Central memory CD4-positive, alpha-beta T cell (primary cell): ENCODE results near the gene FGFRL1.

Experiments used
- DNase-seq: peaks from one replicate; pipeline ENCODE4 v3.0.0; 2022

The FGFRL1 gene

GRCh38 chr4:1024882-1025545 lies 13.6 kb downstream of the FGFRL1 start:
- no peak for DNase-seq

DNA sequence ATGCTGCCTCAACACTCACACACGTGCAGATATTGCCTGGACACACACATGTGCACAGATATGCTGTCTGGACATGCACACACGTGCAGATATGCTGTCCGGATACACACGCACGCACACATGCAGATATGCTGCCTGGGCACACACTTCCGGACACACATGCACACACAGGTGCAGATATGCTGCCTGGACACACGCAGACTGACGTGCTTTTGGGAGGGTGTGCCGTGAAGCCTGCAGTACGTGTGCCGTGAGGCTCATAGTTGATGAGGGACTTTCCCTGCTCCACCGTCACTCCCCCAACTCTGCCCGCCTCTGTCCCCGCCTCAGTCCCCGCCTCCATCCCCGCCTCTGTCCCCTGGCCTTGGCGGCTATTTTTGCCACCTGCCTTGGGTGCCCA lies 14.7 kb downstream of the FGFRL1 start:
- peak; percentile 19 for DNase-seq

- no peak for DNase-seq
Measured at GRCh38 chr4:1027219-1027914, 15.9 kb downstream of the FGFRL1 start.

GRCh38 chr4:1027915-1028238 lies 16.5 kb downstream of the FGFRL1 start:
- DNase-seq: no peak

DNA sequence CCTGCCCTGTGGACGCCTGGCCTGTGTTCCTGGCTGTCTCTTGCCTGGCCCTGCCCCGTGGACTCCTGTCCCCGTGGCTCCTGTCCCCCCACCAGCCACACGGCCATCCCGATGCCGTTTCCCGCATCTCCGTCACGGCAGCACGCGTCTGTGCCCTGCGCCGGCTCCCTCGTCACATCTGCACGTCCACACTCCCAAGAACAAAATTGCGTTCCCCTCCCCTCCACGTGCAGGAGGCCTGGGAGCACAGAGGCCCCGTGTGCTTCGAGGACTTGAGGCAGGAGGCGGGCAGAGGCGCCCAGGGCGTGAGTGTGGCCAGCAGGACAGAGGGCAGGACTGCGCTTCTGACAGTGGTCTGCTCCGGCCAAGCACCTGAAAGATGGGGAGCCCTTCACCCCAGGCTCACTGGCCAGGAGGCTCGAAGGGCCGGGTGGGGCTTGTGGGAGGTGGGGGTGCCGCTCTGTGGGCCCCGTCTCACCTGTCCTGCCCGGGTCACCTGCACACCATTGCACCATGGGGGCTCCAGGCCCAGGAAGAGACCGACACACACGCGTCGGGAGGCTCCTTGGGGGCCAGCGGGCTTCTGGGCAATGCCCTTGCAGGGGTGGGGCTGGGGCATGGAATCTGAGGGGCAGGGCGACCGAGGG lies 17.3 kb downstream of the FGFRL1 start:
- DNase-seq: no peak

GRCh38 chr4:1029529-1029928 lies 18.1 kb downstream of the FGFRL1 start:
- no peak for DNase-seq

DNA sequence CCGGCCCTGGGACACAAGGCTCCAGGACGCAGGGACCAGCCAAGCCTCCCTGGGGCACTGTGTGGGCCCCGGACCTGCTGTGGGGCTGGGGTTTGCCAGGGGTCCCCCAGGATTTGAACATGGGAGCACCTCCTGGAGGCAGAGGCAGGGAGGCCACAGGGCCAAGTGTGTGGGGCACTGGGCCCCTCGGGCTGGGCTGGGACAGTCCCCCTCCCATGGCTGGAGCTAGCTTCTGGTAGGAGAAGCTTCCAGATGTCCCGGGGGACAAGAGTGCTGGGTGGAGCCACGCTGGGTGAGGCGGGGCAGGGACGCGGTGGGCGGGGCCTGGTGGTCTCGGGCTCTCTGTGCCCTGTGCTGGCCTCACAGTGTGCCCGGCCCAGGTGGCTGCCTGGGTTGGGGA lies 18.6 kb downstream of the FGFRL1 start:
- no peak for DNase-seq

GRCh38 chr4:1030559-1030958 lies 19.1 kb downstream of the FGFRL1 start:
- DNase-seq: no peak

DNA sequence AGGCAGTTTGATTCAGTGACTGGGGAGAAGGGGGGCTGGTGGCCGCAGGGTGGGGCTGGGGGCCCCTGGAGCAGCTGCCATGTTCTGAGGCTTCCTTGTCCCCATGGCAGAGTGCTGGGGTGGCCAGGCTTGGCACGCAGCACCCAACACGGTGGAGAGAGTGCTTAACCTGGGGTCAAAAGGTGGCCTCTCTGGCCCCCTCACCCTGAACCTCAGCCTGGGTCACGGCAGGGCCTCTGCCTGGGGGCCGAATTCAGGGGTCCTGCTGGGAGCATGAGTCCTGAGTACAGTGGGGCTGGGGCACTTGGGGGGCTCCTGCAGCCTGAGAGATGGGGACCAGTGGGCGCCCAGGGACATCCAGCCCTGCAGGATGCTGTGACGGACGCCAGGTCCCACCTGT lies 19.9 kb downstream of the FGFRL1 start:
- no peak for DNase-seq

DNA sequence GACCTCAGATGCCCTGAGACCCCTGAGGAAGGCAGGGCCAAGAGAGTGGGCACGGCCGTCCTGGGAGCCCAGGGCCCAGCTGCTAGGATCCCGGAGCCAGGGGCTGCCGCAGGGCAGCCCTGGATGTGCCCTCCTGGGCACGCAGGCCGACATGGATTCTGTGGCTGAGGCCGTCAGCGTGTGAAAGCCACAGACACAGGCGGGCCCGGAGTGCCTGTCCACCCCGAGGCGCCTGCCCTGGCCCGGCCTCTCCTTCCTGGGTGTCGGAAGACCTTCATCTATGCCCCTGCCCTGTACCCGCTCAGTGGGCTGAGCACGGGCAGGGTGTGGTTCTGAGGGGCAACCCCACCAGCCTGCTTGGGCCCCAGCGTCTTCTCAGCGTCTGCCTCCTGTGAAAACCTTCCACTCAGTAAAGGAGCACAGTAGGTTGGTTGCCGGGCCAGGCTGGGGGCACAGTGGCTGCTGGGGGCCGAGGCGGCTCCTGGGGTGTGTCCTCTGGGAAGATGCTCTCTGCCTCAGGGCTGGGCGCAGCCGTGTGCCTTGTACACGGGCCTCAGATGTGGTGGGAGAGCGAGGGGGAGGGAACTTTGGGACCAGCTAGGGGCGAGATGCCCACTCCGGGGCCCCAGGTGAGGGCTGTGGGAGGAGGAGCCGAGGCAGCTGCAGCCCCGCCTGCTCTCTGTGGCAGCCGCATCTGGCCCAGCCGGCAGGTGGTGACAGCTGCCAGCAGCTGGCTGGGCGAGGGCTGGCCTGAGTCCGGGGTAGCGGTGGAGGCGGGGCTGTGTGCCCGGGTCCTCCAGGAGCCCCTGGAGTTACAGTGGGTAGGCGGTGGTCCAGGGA lies 20.8 kb downstream of the FGFRL1 start:
- no peak for DNase-seq

GRCh38 chr4:1032861-1033260 lies 21.4 kb downstream of the FGFRL1 start:
- no peak for DNase-seq

- no peak for DNase-seq
Measured at GRCh38 chr4:1033840-1034551, 22.6 kb downstream of the FGFRL1 start.

DNA sequence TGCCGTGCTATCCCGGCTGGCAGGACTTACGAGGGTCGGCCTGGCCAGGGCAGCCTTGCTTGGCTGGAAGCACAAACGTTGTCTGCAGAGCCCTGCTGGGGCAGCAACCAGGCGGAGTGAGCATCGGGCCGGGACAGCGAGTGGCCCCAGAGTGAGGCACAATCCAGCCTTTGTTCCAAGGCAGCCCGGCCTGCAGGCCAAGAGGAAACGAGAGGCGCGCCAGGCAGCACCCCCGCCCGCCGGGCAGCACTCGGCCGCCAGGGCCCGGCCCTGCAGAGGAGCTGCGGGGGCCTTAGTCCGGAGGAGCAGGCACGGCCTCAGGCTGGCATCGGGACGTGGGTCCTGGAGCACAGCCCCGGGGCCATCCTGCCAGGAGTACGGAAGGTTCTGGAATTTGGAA lies 24.1 kb downstream of the FGFRL1 start:
- DNase-seq: no peak

DNA sequence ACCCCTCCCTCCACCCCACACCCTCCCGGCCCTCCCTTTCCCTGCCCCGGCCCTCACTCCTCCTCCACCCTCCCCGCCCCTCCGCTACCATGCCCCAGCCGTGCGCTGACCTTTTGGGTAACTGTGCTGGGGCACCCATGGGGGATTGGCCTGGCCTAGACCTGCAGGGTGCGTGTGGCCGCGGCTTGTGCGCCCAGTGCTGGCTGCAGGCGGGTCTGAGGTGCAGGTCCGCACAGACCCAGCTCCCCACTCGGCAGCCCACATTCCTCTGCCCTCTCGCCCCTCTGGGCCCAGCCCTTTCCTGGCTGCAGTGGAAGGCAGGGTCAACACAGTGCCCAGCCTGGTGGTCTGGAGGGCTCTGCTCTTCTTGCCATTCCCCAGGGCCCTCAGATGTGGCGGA lies 24.7 kb downstream of the FGFRL1 start:
- DNase-seq: no peak

DNA sequence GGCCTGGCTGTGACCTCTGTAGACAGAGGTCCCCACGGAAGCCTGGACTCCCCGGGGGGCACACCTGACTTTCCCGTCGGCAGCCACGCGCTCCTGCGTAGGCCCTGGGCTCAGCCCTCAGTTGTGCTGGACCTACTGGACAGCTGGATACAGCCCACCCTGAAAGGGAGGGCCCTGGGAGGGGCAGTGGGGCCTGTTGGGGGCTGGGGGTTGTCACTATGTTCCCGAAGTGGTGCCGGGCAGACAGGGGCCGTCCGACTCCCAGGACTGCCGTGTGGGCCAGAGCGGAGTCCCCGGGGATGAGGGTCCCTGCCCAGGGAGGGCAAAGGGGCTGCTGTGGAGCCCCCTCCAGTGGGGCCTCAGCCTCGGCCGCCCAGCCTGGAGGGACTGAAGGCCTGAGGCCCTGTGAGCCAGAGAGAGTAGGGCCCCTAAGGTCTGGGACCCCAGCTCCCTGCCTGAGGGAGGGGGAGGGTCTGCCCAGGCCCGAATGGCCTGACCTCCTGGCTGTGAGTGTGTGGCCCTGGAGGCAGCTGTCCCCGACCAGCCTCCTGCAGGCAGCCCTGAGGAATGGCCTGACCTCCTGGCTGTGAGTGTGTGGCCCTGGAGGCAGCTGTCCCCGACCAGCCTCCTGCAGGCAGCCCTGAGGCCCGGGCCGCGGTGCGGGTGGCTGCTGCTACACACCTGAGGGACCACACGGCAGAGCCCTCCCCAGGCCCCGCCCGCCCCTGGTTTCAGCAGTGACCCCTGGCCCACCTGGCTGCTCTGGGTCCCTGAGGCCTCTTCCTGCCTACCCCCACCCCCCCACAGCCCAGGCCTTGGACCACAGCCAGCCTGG lies 25.8 kb downstream of the FGFRL1 start:
- no peak for DNase-seq

- no peak for DNase-seq
Measured at GRCh38 chr4:1038948-1039492, 27.6 kb downstream of the FGFRL1 start.

DNA sequence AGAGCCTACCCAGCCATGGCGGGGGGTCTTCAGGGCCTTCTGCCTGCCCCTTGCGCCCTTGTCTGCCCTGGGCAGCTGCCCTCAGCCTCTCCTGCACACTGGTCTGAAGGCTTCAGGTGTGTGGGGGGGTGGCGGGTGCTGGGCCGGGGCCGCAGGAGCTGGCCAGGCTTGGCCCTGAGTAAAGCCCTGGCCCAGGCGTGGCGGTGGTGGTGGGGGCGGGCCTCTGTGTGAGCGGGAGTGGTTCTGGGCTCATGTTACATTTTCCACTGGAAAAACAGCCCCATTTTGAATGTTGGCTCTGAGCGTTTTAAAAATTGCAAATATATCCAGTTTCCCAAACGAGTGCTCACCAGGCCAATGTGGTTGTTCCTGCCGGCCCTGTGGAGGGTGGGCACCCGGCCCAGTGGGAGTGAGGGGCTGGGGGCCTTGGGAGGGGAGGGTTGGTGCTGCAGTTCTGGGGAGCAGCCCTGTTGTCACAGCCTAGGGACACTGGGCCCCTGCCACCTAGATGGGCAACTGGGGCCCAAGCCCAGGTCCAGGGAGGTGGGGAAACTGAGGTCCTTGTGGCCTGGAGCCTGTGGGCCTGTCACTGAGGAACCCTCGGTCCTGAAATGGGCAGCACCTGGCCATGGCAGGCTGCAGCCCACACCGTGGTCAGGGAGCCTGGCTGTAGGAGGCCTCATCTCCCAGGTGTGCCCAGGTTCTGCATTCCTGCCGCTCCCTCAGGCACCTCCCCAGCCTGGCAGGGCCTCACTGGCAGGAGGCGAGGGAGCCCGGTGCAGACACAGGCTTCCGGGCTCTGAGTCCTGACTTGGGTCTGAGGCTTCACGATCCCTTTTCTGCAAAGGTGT lies 28.3 kb downstream of the FGFRL1 start:
- no peak for DNase-seq

- no peak for DNase-seq
Measured at GRCh38 chr4:1040344-1041146, 29.1 kb downstream of the FGFRL1 start.

DNA sequence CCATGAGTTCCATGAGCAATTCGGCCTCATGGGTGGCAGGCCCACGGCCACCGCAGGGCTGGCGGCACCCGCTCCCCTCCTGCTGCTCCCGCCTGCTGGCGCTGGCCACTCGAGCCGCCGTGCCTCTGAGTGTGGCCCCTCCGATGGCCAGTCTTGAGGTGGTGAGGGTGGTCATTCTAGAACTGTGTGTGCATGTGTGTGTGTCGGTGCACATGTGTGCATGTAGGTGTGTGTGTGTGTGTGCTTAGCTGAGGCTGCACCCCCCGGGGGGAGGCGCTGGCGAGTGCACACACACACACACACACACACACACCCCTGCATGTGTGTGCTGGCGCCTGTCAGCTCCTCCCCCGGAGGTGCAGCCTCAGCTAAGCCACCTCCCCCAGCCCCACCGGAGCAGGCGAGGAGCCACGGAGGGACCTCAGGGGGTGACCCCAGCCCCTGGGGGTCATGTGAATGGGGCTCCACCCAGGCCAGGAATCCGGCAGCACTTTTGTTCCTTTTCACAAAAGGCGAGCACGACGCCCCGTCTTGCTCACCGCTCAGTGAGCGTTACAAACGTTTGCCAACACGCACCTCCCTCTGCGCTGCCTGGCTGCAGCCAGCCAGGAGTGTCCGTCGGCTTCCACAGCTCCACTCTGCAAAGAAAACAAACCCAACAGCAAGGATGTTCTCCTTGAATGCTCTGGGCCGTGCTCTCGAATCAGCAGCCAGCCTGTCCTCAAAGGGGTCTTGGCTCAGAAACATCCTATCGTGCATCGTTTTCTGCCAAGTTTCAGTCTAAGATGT lies 29.9 kb downstream of the FGFRL1 start:
- no peak for DNase-seq
